Activated T-helper 9 cell treated with anti-CD3 and anti-CD28 coated beads, Interleukin-2, amount 50 U/mL, for 16 hours (primary cell): ENCODE results near the gene SMOC1.

Experiments used
- DNase-seq: peaks from one replicate; pipeline ENCODE4 v3.0.0-alpha.2; 2020; ENCODE audit warnings: low read depth

SMOC1 gene

GRCh38 chr14:70011098-70011497, 131.9 kb downstream of the SMOC1 start:
- no peak for DNase-seq

- no peak for DNase-seq
Observed at GRCh38 chr14:70011708-70012107, 132.5 kb downstream of the SMOC1 start.

- DNase-seq, result no peak
Observed at GRCh38 chr14:70013271-70013873, 134.2 kb downstream of the SMOC1 start.

GRCh38 chr14:70014406-70015095, 135.3 kb downstream of the SMOC1 start:
- no peak for DNase-seq

- no peak for DNase-seq
Observed at GRCh38 chr14:70018230-70018629, 139.0 kb downstream of the SMOC1 start.

- no peak for DNase-seq
Observed at GRCh38 chr14:70018713-70019211, 139.5 kb downstream of the SMOC1 start.

- DNase-seq, result no peak
Observed at GRCh38 chr14:70019695-70020094, 140.5 kb downstream of the SMOC1 start.

GRCh38 chr14:70020352-70021170, 141.3 kb downstream of the SMOC1 start:
- no peak for DNase-seq

- no peak for DNase-seq
Observed at GRCh38 chr14:70021548-70022220, 142.5 kb downstream of the SMOC1 start.

GRCh38 chr14:70022771-70023445, 143.7 kb downstream of the SMOC1 start:
- no peak for DNase-seq

GRCh38 chr14:70023871-70024270, 144.7 kb downstream of the SMOC1 start:
- no peak for DNase-seq

GRCh38 chr14:70027785-70028428, 148.7 kb downstream of the SMOC1 start:
- DNase-seq, result peak; percentile 35

- DNase-seq, result no peak
Observed at GRCh38 chr14:70029296-70030132, 150.3 kb downstream of the SMOC1 start.

GRCh38 chr14:70032016-70032415, 152.8 kb downstream of the SMOC1 start:
- DNase-seq, result no peak

GRCh38 chr14:70032447-70032846, 153.2 kb downstream of the SMOC1 start:
- DNase-seq, result no peak

- no peak for DNase-seq
Observed at GRCh38 chr14:70033116-70033515, 153.9 kb downstream of the SMOC1 start.

GRCh38 chr14:70033561-70033960, 154.3 kb downstream of the SMOC1 start:
- no peak for DNase-seq

- DNase-seq, result no peak
Observed at GRCh38 chr14:70034257-70034656, 155.0 kb downstream of the SMOC1 start.

GRCh38 chr14:70036665-70037064, 157.4 kb downstream of the SMOC1 start:
- DNase-seq, result no peak

- no peak for DNase-seq
Observed at GRCh38 chr14:70043001-70043400, 163.8 kb downstream of the SMOC1 start.
